Adrenal gland (tissue), 5 donors: ENCODE data around the gene STIM1.

ENCODE experiments used
- POLR2A ChIP-seq, 2 donors: fragments of 450-650 bp; IDR thresholded peaks; one replicate each; pipeline ENCODE4 v1.6.1; 2017; ENCODE audit warnings: antibody characterized with exemption in 2 of 2, mild to moderate bottlenecking in 2 of 2, moderate library complexity in 1 of 2
- TF ChIP-seq, protein P1 (sequence below), 6 experiments: fragments of 450-650 bp in 4 of 6; fragments of 200-600 bp in 2 of 6; sonication (generic) in 1 of 6; IDR thresholded peaks; 1 replicate in 5 of 6; 2 replicates in 1 of 6; pipeline versions ENCODE4 v1.5.1 to v1.8.0; 2016 to 2021; ENCODE audit warnings: antibody characterized with exemption in 6 of 6, mild to moderate bottlenecking in 2 of 6, moderate library complexity in 1 of 6
- donor health status: DM: no; HTN: no; CAD: no.

DNA sequence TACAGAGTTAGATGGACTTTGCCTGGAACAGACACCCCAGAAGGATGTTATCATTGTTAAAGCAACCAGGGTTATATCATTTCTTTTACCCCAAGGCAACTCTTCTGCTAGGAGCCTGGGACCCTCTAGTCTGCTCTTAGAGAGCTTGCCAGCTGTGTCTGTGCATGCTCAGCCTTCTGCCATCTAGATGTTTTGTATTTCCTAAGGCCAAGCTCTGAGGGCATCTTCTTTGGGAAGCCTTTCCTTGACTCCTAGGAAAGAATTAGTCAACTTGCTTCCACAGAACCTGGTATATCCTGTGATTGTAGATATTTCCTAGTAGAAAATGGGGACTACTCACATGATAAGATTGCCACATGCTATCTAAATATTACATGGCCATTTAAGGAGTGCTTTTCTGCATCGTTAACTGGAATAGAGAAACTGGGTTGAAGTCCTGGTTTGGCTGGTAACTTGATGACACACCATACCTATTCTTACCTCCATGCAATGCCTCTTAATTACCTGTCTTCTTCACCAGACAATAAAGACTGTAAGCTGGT lies 87.6 kb downstream of the STIM1 start:
- TF ChIP-seq, protein P1, sequence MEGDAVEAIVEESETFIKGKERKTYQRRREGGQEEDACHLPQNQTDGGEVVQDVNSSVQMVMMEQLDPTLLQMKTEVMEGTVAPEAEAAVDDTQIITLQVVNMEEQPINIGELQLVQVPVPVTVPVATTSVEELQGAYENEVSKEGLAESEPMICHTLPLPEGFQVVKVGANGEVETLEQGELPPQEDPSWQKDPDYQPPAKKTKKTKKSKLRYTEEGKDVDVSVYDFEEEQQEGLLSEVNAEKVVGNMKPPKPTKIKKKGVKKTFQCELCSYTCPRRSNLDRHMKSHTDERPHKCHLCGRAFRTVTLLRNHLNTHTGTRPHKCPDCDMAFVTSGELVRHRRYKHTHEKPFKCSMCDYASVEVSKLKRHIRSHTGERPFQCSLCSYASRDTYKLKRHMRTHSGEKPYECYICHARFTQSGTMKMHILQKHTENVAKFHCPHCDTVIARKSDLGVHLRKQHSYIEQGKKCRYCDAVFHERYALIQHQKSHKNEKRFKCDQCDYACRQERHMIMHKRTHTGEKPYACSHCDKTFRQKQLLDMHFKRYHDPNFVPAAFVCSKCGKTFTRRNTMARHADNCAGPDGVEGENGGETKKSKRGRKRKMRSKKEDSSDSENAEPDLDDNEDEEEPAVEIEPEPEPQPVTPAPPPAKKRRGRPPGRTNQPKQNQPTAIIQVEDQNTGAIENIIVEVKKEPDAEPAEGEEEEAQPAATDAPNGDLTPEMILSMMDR (IDR thresholded peaks at IDR 0.05) = no peak
- TF ChIP-seq POLR2A (IDR thresholded peaks at IDR 0.05) = no peak
